ENCODE results near the gene MTSS2.

Gene MTSS2

GRCh38 chr16:70659953-70660671 is 25.7 kb downstream of the MTSS2 start:
- TF ChIP-seq, protein P1, sequence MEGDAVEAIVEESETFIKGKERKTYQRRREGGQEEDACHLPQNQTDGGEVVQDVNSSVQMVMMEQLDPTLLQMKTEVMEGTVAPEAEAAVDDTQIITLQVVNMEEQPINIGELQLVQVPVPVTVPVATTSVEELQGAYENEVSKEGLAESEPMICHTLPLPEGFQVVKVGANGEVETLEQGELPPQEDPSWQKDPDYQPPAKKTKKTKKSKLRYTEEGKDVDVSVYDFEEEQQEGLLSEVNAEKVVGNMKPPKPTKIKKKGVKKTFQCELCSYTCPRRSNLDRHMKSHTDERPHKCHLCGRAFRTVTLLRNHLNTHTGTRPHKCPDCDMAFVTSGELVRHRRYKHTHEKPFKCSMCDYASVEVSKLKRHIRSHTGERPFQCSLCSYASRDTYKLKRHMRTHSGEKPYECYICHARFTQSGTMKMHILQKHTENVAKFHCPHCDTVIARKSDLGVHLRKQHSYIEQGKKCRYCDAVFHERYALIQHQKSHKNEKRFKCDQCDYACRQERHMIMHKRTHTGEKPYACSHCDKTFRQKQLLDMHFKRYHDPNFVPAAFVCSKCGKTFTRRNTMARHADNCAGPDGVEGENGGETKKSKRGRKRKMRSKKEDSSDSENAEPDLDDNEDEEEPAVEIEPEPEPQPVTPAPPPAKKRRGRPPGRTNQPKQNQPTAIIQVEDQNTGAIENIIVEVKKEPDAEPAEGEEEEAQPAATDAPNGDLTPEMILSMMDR (conservative IDR thresholded peaks at IDR 0.05; ENCODE audit: low read length), result no peak
- no peak for DNase-seq (ENCODE audit: low read depth)

DNA sequence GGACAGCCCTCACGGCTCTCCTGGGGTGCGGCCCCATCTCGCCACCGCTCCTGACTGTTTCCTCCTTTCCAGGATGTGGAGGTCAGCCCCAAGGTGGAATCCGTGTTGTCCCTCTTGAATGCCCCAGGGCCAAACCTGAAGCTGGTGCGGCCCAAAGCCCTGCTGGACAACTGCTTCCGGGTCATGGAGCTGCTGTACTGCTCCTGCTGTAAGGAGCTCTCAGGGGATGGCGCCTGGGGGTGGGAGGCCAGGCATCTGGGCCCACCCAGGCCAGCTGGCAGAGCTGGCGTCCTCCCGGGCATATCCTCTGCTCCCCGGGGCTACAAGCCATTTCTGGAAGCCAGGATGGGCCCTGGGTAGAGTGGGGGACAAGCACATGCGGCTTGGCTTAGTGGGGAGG is 26.3 kb downstream of the MTSS2 start:
- no peak for DNase-seq (ENCODE audit: low read depth)
- TF ChIP-seq, protein P1 (conservative IDR thresholded peaks at IDR 0.05; ENCODE audit: low read length), result no peak
- H3K4me3 ChIP-seq (ENCODE audit: low read length), result no peak overlapping the region

More at GRCh38 chr16:70659953-70660671, 25.7 kb downstream of the MTSS2 start:
- no peak overlapping the region for H3K4me3 ChIP-seq (ENCODE audit: low read length)

- TF ChIP-seq, protein P1 (conservative IDR thresholded peaks at IDR 0.05; ENCODE audit: low read length), result no peak
- no peak overlapping the region for H3K4me3 ChIP-seq (ENCODE audit: low read length)
- no peak for DNase-seq (ENCODE audit: low read depth)
Observed at GRCh38 chr16:70658921-70659320, 26.9 kb downstream of the MTSS2 start.

DNA sequence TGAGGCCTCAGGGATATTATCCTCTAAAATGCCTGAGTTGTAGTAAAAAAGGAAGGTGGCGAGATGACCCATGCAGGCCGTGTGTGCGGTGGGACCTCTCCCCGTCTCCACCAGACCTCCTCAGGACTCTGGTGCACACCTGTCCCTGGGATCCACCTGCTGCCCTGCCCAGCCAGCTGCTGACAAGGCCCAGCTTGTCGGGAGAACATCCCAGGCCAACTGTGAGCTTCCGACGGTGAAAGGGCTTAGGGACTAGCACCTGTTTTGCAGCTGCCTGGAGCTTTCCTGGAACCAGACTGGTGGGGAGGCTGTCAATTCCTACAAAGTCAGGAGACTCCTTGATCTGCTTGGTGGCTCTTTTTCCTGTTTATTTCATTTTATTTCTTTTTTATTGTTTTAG is 27.9 kb downstream of the MTSS2 start:
- TF ChIP-seq, protein P1 (conservative IDR thresholded peaks at IDR 0.05; ENCODE audit: low read length), result no peak
- DNase-seq (ENCODE audit: low read depth), result no peak
- no peak overlapping the region for H3K4me3 ChIP-seq (ENCODE audit: low read length)

DNA sequence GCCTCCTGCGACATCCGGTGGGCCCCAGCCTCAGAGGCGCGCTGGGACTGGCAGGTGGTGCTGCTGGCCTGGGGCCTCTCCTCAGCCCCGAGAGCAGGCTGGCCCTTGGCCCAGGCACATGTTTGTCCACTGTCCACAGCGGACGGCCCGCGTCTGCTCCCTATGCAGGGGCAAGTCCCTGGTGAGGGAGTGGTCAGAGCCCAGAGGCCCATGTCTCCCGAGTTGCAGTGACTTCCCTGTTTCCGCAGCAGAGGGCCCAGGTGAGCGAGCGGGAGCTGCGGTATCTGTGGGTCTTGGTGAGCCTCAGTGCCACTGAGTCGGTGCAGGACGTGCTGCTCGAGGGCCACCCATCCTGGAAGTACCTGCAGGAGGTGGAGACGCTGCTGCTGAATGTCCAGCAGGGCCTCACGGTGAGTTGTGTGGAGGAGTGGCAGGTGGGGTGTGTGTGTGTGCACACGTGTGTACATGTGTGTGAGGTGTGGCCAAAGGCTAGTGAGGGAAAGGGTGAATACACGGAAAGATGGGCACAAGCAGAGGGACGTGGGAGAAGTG is 29.1 kb downstream of the MTSS2 start:
- TF ChIP-seq, protein P1 (conservative IDR thresholded peaks at IDR 0.05; ENCODE audit: low read length), result no peak
- DNase-seq (ENCODE audit: low read depth), result no peak
- H3K4me3 ChIP-seq (ENCODE audit: low read length), result no peak overlapping the region

- no peak overlapping the region for H3K4me3 ChIP-seq (ENCODE audit: low read length)
- TF ChIP-seq, protein P1 (conservative IDR thresholded peaks at IDR 0.05; ENCODE audit: low read length), result no peak
- no peak for DNase-seq (ENCODE audit: low read depth)
Observed at GRCh38 chr16:70656065-70656711, 29.7 kb downstream of the MTSS2 start.
